HepG2 (cell line): Measurements from ENCODE around the gene SYT7. TPM values are rescaled to one million over a fixed set of nuclear protein-coding genes. Genes with fewer than 3 reads are reported as not detected.

Experiments
- ATAC-seq: fragments of 200-7000 bp; cut with Tn5 transposase; 3 replicates; pipeline ENCODE4 v1.9.1; 2020; ENCODE audit warnings: mild to moderate bottlenecking, moderate library complexity
- BruUV-seq: library from RNA; stranded (reverse); fragments of 400-500 nt; replicated peaks from 2 replicates; lab custom pipeline; 2021; lab: Mats Ljungman, UMichigan
- CTCF ChIA-PET: fragments of 300-600 bp; formaldehyde crosslinking; extraction: SDS; loops from one replicate; lab custom pipeline; 2021; ENCODE audit warnings: low total read pairs, inconsistent platforms, low intra/inter-chr PET ratio; lab: Yijun Ruan, JAX
- POLR2A ChIA-PET: fragments of 350-600 bp; sonication (Branson Sonifier 250); formaldehyde crosslinking; loops from one replicate; lab custom pipeline; 2020; ENCODE audit warnings: antibody characterized with exemption, inconsistent platforms; lab: Yijun Ruan, JAX
- DNase-seq: peaks from one replicate; pipeline ENCODE4 v3.0.0-alpha.2; 2015; ENCODE audit warnings: low spot score
- FAIRE-seq: peaks from 3 replicates; lab custom pipeline; 2011; peaks lifted over from hg19 to GRCh38; lab: Jason Lieb, UNC
- H2AFZ ChIP-seq: one replicate; pipeline ENCODE4 v1.6.1; 2011; ENCODE audit warnings: low read length, inconsistent platforms
- H3K27ac ChIP-seq: fragments of 300-600 bp; 3 replicates; pipeline ENCODE4 v1.8.0; 2011; ENCODE audit warnings: mixed run types, mild to moderate bottlenecking, mixed read lengths, low read length, inconsistent platforms; ENCODE audit not compliant: insufficient read depth; ENCODE audit errors: extremely low read length
- H3K27me3 ChIP-seq, 2 experiments: fragments of 200-600 bp in 1 of 2; 2 replicates in 1 of 2; 3 replicates in 1 of 2; pipeline versions ENCODE4 v1.6.0 to v1.8.0; 2011; ENCODE audit warnings: low read length in 2 of 2, mild to moderate bottlenecking in 2 of 2, moderate library complexity in 2 of 2, inconsistent platforms in 1 of 2; ENCODE audit not compliant: insufficient read depth in 2 of 2, control insufficient read depth in 1 of 2
- H3K36me3 ChIP-seq, 2 experiments: fragments of 200-600 bp in 1 of 2; replicated peaks in 1 of 2; 2 replicates in 1 of 2; 3 replicates in 1 of 2; pipeline versions ENCODE4 v1.5.1 to v1.8.0; 2011; ENCODE audit warnings: low read length in 2 of 2, inconsistent platforms in 1 of 2; ENCODE audit not compliant: insufficient read depth in 2 of 2, control insufficient read depth in 1 of 2
- H3K4me1 ChIP-seq: 2 replicates; pipeline ENCODE4 v1.5.1; 2012; ENCODE audit warnings: low read length, inconsistent platforms; ENCODE audit not compliant: insufficient read depth
- H3K4me2 ChIP-seq: 2 replicates; pipeline ENCODE4 v1.6.0; 2011; ENCODE audit warnings: low read depth, low read length, inconsistent platforms
- H3K4me3 ChIP-seq, 3 experiments: fragments of 200-600 bp in 1 of 3; sonication (generic), shearing (Covaris generic) in 1 of 3; replicated peaks in 1 of 3; 2 replicates each; pipeline ENCODE4 v1.5.1; 2011 to 2016; ENCODE audit warnings: low read length in 3 of 3, inconsistent platforms in 2 of 3, low read depth in 2 of 3, mild to moderate bottlenecking in 2 of 3, control low read depth in 1 of 3, mixed read lengths in 1 of 3; ENCODE audit not compliant: insufficient read depth in 1 of 3
- H3K79me2 ChIP-seq: one replicate; pipeline ENCODE4 v1.6.1; 2011; ENCODE audit warnings: low read length, inconsistent platforms; ENCODE audit not compliant: insufficient read depth
- H3K9ac ChIP-seq: 2 replicates; pipeline ENCODE4 v1.6.0; 2011; ENCODE audit warnings: mild to moderate bottlenecking, low read depth, low read length, inconsistent platforms; ENCODE audit not compliant: insufficient read depth
- H3K9me3 ChIP-seq: 2 replicates; pipeline ENCODE4 v1.5.1; 2012; ENCODE audit warnings: mild to moderate bottlenecking, low read length
- H4K20me1 ChIP-seq: 2 replicates; pipeline ENCODE4 v1.6.0; 2011; ENCODE audit warnings: inconsistent platforms, mild to moderate bottlenecking, low read length, moderate library complexity; ENCODE audit not compliant: insufficient read depth
- GTF2F1 ChIP-seq: fragments of 150-350 bp; IDR thresholded peaks from 2 replicates; pipeline ENCODE4 v1.6.1; 2014; ENCODE audit warnings: low read length
- NFE2L1 ChIP-seq: sonication (generic); formaldehyde crosslinking; IDR thresholded peaks from 2 replicates; pipeline ENCODE4 v1.4.0; 2020; ENCODE audit warnings: missing genetic modification reagents, mild to moderate bottlenecking, borderline replicate concordance
- PLRG1 ChIP-seq: fragments of 450-650 bp; conservative IDR thresholded peaks from 2 replicates; pipeline ENCODE4 v1.6.1; 2016
- ZFY ChIP-seq: sonication (generic); formaldehyde crosslinking; IDR thresholded peaks from 2 replicates; pipeline ENCODE4 v1.4.0; 2020; ENCODE audit warnings: missing genetic modification reagents
- ZNF256 ChIP-seq: sonication (generic); formaldehyde crosslinking; conservative IDR thresholded peaks from 2 replicates; pipeline ENCODE4 v1.4.0; 2020; ENCODE audit warnings: missing genetic modification reagents
- ZNF574 ChIP-seq: sonication (generic); formaldehyde crosslinking; IDR thresholded peaks from 2 replicates; pipeline ENCODE4 v1.4.0; 2020; ENCODE audit warnings: missing genetic modification reagents
- WGBS: methylation state at CpG from one replicate; pipeline ENCODE4 v1.1.6; 2017; ENCODE audit warnings: low lambda C conversion rate; 5-methylcytosine and 5-hydroxymethylcytosine counted together
- in situ Hi-C: cut with HindIII; loops from 2 replicates; pipeline ENCODE4 v1.10.0; 2017; ENCODE audit warnings: low pct_unique_long_range_greater_than_20kb; ENCODE audit not compliant: extremely low pct_ligation_motif_present
- intact Hi-C: fragments of 100-400 bp; cut with micrococcal nuclease; formaldehyde crosslinking; loops from one replicate; pipeline ENCODE4 v1.10.0; 2022; ENCODE audit not compliant: unreplicated experiment
- polyA plus RNA-seq, 8 experiments: library from polyadenylated mRNA; depleted of rRNA in 3 of 8; stranded (reverse) in 7 of 8; unstranded in 1 of 8; fragments of >200 nt; fragmentation: Illumina TruSeq in 4 of 8; extraction: Trizol in 4 of 8; gene quantifications; 2 replicates each; pipeline versions ENCODE4 v1.2.1 to v1.2.3, GENCODE V29; 2011 to 2016; ENCODE audit warnings: low read depth in 4 of 8, missing spikeins in 1 of 8, mixed read lengths in 1 of 8; ENCODE audit not compliant: insufficient read depth in 1 of 8
- total RNA-seq, 5 experiments: library from RNA; depleted of rRNA; stranded (reverse); fragments of >200 nt; fragmentation: Illumina TruSeq; extraction: Trizol; gene quantifications; 2 replicates each; pipeline ENCODE4 v1.2.3, GENCODE V29; 2016; ENCODE audit warnings: low read depth in 1 of 5
- TF ChIP-seq, protein P1 (sequence below): fragments of 450-650 bp; IDR thresholded peaks from 2 replicates; pipeline ENCODE4 v1.6.1; 2017; ENCODE audit warnings: mild to moderate bottlenecking
- TF ChIP-seq, protein P2 (sequence below): sonication (generic); formaldehyde crosslinking; IDR thresholded peaks from 2 replicates; pipeline ENCODE4 v1.8.1; 2023; ENCODE audit warnings: mild to moderate bottlenecking, moderate library complexity, missing genetic modification reagents

Gene SYT7
- total and polyA plus RNA-seq, 2 of the 13 experiments (the other 11 are each of a cell fraction or from before 2014, with no cell fraction given): 1.4 to 4.4 TPM

GRCh38 chr11:61574611-61575010, 6.3 kb downstream of the SYT7 start:
- ATAC-seq: no peak
- intact Hi-C loops: no loop called here
- DNase-seq: no peak
- BruUV-seq: no TSS peak
- FAIRE-seq: no peak
- Histone ChIP-seq H3K27me3 (peaks cover 1 to 11% of the 10 kb centered on the region in 2 experiments; a peak in 3 of 5 replicates), H3K4me3 (no peak overlapping the region), H3K9ac (no peak overlapping the region), H3K4me1 (peaks cover 31% of the 10 kb centered on the region), H3K4me2 (no peak overlapping the region), H3K79me2 (no peaks in the 10 kb centered on the region), H3K36me3 (no peaks in the 10 kb centered on the region), H3K27ac (no peak overlapping the region), H4K20me1 (no peaks in the 10 kb centered on the region), H2AFZ (no peak overlapping the region), H3K9me3 (no peaks in the 10 kb centered on the region)
- in situ Hi-C loops: no loop called here
- ChIA-PET CTCF (no interaction called here), POLR2A (no interaction called here)
- 30% methylated on average over 2 of the region's 14 CpGs for WGBS
- TF ChIP-seq PLRG1 (no peak), NFE2L1 (no peak), GTF2F1 (no peak), ZNF256 (no peak), ZFY (no peak), ZNF574 (CRISPR knock-in tag) (no peak)
- TF ChIP-seq, protein P1, sequence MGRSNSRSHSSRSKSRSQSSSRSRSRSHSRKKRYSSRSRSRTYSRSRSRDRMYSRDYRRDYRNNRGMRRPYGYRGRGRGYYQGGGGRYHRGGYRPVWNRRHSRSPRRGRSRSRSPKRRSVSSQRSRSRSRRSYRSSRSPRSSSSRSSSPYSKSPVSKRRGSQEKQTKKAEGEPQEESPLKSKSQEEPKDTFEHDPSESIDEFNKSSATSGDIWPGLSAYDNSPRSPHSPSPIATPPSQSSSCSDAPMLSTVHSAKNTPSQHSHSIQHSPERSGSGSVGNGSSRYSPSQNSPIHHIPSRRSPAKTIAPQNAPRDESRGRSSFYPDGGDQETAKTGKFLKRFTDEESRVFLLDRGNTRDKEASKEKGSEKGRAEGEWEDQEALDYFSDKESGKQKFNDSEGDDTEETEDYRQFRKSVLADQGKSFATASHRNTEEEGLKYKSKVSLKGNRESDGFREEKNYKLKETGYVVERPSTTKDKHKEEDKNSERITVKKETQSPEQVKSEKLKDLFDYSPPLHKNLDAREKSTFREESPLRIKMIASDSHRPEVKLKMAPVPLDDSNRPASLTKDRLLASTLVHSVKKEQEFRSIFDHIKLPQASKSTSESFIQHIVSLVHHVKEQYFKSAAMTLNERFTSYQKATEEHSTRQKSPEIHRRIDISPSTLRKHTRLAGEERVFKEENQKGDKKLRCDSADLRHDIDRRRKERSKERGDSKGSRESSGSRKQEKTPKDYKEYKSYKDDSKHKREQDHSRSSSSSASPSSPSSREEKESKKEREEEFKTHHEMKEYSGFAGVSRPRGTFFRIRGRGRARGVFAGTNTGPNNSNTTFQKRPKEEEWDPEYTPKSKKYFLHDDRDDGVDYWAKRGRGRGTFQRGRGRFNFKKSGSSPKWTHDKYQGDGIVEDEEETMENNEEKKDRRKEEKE: no peak
- TF ChIP-seq, protein P2, sequence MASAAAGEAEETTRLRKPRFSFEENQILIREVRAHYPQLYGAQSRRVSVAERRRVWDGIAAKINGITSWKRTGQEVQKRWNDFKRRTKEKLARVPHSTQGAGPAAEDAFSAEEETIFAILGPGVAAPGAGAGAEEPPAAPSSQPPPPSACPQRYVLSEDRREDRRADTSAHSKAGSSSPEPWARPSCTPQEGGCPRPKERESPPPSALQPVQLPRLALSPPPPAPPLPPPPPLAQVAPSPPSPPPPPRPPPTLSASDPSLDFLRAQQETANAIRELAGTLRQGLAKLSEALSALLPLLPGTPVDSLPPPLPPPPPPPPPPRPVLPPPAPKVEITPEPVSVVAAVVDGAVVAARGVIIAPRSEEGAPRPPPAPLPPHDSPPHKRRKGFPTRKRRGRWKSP (CRISPR knock-in tag): no peak
